ENCODE data around the gene PELO.

PELO gene

GRCh38 chr5:52834320-52834719, 46.6 kb downstream of the PELO start:
- DNase-seq, result no peak

GRCh38 chr5:52837068-52837467, 49.4 kb downstream of the PELO start:
- no peak for DNase-seq
